ENCODE measurements around the gene ATR.
"Not testable (repeated sequence)": the region's sequence is repeated elsewhere in the genome, so short reads cannot be mapped to it uniquely, and the experiment has no call there.

- not testable (repeated sequence) for TF ChIP-seq EP300, POLR2AphosphoS5 (IDR thresholded peaks at IDR 0.05)
- TF ChIP-seq, protein P1, sequence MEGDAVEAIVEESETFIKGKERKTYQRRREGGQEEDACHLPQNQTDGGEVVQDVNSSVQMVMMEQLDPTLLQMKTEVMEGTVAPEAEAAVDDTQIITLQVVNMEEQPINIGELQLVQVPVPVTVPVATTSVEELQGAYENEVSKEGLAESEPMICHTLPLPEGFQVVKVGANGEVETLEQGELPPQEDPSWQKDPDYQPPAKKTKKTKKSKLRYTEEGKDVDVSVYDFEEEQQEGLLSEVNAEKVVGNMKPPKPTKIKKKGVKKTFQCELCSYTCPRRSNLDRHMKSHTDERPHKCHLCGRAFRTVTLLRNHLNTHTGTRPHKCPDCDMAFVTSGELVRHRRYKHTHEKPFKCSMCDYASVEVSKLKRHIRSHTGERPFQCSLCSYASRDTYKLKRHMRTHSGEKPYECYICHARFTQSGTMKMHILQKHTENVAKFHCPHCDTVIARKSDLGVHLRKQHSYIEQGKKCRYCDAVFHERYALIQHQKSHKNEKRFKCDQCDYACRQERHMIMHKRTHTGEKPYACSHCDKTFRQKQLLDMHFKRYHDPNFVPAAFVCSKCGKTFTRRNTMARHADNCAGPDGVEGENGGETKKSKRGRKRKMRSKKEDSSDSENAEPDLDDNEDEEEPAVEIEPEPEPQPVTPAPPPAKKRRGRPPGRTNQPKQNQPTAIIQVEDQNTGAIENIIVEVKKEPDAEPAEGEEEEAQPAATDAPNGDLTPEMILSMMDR (IDR thresholded peaks at IDR 0.05): not testable (repeated sequence)
Observed at GRCh38 chr3:142439499-142440220, 138.9 kb downstream of the ATR start.

All from esophagus muscularis mucosa (tissue), 4 donors.